ENCODE data around the gene NWD2.

DNA sequence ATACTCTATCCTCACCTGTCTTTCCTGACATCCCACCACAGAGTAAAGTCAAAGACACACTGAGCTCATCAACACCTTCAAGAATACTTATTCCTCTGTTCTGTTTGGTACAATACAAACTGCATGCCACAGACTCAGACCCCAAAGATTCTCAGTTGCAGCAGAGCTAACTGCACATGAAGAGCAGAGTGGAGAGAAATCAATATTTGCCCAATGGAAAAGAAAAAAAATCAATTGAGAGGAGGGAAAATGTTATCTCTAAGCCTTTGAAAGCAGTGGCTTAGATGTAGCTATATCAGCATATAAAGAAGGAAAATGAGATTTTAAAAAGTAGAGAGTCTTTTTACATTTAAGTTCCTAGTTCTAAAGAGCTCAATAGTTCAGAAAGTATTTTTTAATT, 180.2 kb downstream of the NWD2 start:
- TF ChIP-seq, protein P1, sequence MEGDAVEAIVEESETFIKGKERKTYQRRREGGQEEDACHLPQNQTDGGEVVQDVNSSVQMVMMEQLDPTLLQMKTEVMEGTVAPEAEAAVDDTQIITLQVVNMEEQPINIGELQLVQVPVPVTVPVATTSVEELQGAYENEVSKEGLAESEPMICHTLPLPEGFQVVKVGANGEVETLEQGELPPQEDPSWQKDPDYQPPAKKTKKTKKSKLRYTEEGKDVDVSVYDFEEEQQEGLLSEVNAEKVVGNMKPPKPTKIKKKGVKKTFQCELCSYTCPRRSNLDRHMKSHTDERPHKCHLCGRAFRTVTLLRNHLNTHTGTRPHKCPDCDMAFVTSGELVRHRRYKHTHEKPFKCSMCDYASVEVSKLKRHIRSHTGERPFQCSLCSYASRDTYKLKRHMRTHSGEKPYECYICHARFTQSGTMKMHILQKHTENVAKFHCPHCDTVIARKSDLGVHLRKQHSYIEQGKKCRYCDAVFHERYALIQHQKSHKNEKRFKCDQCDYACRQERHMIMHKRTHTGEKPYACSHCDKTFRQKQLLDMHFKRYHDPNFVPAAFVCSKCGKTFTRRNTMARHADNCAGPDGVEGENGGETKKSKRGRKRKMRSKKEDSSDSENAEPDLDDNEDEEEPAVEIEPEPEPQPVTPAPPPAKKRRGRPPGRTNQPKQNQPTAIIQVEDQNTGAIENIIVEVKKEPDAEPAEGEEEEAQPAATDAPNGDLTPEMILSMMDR (tag by site-specific recombination; IDR thresholded peaks at IDR 0.05) = no peak
- TF ChIP-seq ZSCAN16 (tag by site-specific recombination; IDR thresholded peaks at IDR 0.05) (no peak), PRDM1 (tag by site-specific recombination; IDR thresholded peaks at IDR 0.05) (no peak), ZNF292 (tag by site-specific recombination; IDR thresholded peaks at IDR 0.05; ENCODE audit: borderline replicate concordance, low read depth) (no peak), ZBTB8A (tag by site-specific recombination; IDR thresholded peaks at IDR 0.05) (no peak)
